NT2/D1 (cell line): ENCODE measurements around the gene ARF5.

Source experiments
- SUZ12 ChIP-seq: IDR thresholded peaks from 2 replicates; pipeline ENCODE4 v1.6.1; 2011; ENCODE audit not compliant: insufficient read length, insufficient read depth; ENCODE audit errors: extremely low read depth
- YY1 ChIP-seq: IDR thresholded peaks from 2 replicates; pipeline ENCODE4 v1.6.1; 2011; ENCODE audit not compliant: insufficient read length, insufficient read depth
- ZNF274 ChIP-seq: IDR thresholded peaks from 2 replicates; pipeline ENCODE4 v1.6.1; 2011; ENCODE audit warnings: mild to moderate bottlenecking, low read depth, low read length

DNA sequence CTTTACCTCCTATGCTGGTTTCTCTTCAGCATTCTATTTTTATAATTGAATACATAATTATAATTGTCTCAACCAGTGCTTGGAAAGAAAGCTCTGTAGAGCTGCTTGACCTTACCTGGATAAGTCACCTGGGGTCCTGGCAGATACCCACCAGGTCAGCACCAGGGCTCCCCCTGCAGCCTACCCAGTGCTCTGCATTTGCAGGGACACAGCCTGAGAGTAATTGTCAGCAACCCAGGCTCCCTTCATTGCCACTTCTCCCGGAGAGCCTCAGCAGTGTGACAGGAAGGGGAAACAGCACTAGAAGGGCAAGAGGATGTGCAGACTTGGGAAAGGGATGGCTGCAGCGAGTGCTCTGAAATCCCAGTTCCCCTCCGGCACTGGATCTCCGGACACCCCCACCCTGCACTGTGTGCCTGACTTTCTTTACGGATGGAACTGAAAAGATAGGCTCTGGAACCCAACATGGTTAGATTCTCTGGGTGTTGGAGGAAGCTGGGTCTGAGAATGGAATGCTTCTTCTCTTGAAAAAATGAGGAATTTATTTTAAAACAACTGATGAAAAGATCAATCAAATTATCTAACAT lies 41.1 kb downstream of the ARF5 start:
- no peak for TF ChIP-seq SUZ12
- no peak for TF ChIP-seq YY1
- TF ChIP-seq ZNF274: no peak
